K562 (cell line): ENCODE results near the gene ZC3H18. TPM values are rescaled to one million over a fixed set of nuclear protein-coding genes. Genes with fewer than 3 reads are reported as not detected.

ENCODE experiments used
- ATAC-seq: fragments of 200-7000 bp; cut with Tn5 transposase; 3 replicates; pipeline ENCODE4 v1.9.1; 2020; ENCODE audit warnings: moderate library complexity
- BruUV-seq: library from RNA; stranded (reverse); fragments of 400-500 nt; replicated peaks from 2 replicates; lab custom pipeline; 2021; lab: Mats Ljungman, UMichigan
- CTCF ChIA-PET: fragments of 300-600 bp; formaldehyde crosslinking; extraction: SDS; loops from one replicate; lab custom pipeline; 2021; ENCODE audit warnings: low intra/inter-chr PET ratio; lab: Yijun Ruan, JAX
- POLR2A ChIA-PET: fragments of 300-600, 350-650 bp; sonication (Branson Sonifier 250); formaldehyde crosslinking; extraction: SDS; loops from one replicate; lab custom pipeline; 2021; ENCODE audit warnings: antibody characterized with exemption, inconsistent platforms; lab: Yijun Ruan, JAX
- DNase-seq, 4 experiments: peaks; one replicate each; pipeline versions ENCODE4 v3.0.0 to v3.0.0-alpha.2; 2011 to 2018; ENCODE audit warnings: low spot score in 3 of 4, mixed read lengths in 3 of 4; ENCODE audit errors: extremely low read depth in 1 of 4
- FAIRE-seq: peaks from 2 replicates; lab custom pipeline; 2011; peaks lifted over from hg19 to GRCh38; lab: Jason Lieb, UNC
- H2AFZ ChIP-seq: 2 replicates; pipeline ENCODE4 v1.6.0; 2011; ENCODE audit warnings: low read depth, low read length, control low read depth, inconsistent platforms
- H3K27ac ChIP-seq: fragments of 200-600 bp; 3 replicates; pipeline ENCODE4 v1.8.0; 2011; ENCODE audit warnings: low read depth, mild to moderate bottlenecking, control low read depth, inconsistent platforms, low read length, moderate library complexity, mixed read lengths; ENCODE audit errors: extremely low read depth
- H3K27me3 ChIP-seq, 2 experiments: fragments of 300-600 bp in 1 of 2; 2 replicates in 1 of 2; 3 replicates in 1 of 2; pipeline versions ENCODE4 v1.6.0 to v1.8.0; 2011; ENCODE audit warnings: inconsistent platforms in 2 of 2, low read length in 2 of 2, mild to moderate bottlenecking in 1 of 2, mixed read lengths in 1 of 2, moderate library complexity in 1 of 2; ENCODE audit not compliant: control insufficient read depth in 2 of 2, insufficient read depth in 2 of 2
- H3K36me3 ChIP-seq: fragments of 300-600 bp; 3 replicates; pipeline ENCODE4 v1.8.0; 2011; ENCODE audit warnings: mild to moderate bottlenecking, low read length, inconsistent platforms; ENCODE audit not compliant: control insufficient read depth, insufficient read depth
- H3K4me1 ChIP-seq, 2 experiments: fragments of 200-600 bp in 1 of 2; replicated peaks in 1 of 2; 2 replicates in 1 of 2; 3 replicates in 1 of 2; pipeline versions ENCODE4 v1.5.1 to v1.8.0; 2011; ENCODE audit warnings: inconsistent platforms in 2 of 2, low read length in 2 of 2, mild to moderate bottlenecking in 1 of 2, mixed read lengths in 1 of 2, moderate library complexity in 1 of 2; ENCODE audit not compliant: control insufficient read depth in 2 of 2, insufficient read depth in 2 of 2
- H3K4me2 ChIP-seq: 2 replicates; pipeline ENCODE4 v1.6.1; 2011; ENCODE audit warnings: low read length, control low read depth, inconsistent platforms, mixed read lengths; ENCODE audit not compliant: insufficient read depth
- H3K4me3 ChIP-seq: fragments of 200-600 bp; sonication (generic), shearing (Covaris generic); 2 replicates; pipeline ENCODE4 v1.5.1; 2016; ENCODE audit warnings: control low read depth, inconsistent platforms
- H3K79me2 ChIP-seq: fragments of 200-600 bp; 3 replicates; pipeline ENCODE4 v1.8.0; 2011; ENCODE audit warnings: low read length, inconsistent platforms; ENCODE audit not compliant: control insufficient read depth, insufficient read depth
- H3K9ac ChIP-seq, 2 experiments: 2 replicates each; pipeline versions ENCODE4 v1.6.0 to v1.6.1; 2011; ENCODE audit warnings: low read depth in 2 of 2, low read length in 2 of 2, control low read depth in 1 of 2, inconsistent platforms in 1 of 2, mild to moderate bottlenecking in 1 of 2, mixed read lengths in 1 of 2; ENCODE audit not compliant: insufficient read depth in 1 of 2
- H3K9me1 ChIP-seq: one replicate; pipeline ENCODE4 v1.6.0; 2011; ENCODE audit warnings: inconsistent platforms, mild to moderate bottlenecking, low read length, moderate library complexity; ENCODE audit not compliant: control insufficient read depth, insufficient read depth
- H3K9me3 ChIP-seq: replicated peaks from 2 replicates; pipeline ENCODE4 v1.5.1; 2011; ENCODE audit warnings: low read depth, low read length, inconsistent platforms; ENCODE audit not compliant: control insufficient read depth, insufficient read depth
- H4K20me1 ChIP-seq: replicated peaks from 2 replicates; pipeline ENCODE4 v1.6.1; 2011; ENCODE audit warnings: low read length, inconsistent platforms, mixed read lengths; ENCODE audit not compliant: control insufficient read depth, insufficient read depth
- ARID2 ChIP-seq: fragments of 450-650 bp; IDR thresholded peaks from 2 replicates; pipeline ENCODE4 v1.6.1; 2017; ENCODE audit warnings: antibody characterized with exemption, mild to moderate bottlenecking
- CEBPZ ChIP-seq: fragments of 150-350 bp; IDR thresholded peaks from 2 replicates; pipeline ENCODE4 v1.6.1; 2014; ENCODE audit warnings: low read depth, mild to moderate bottlenecking, low read length, borderline replicate concordance
- ZFX ChIP-seq: sonication (generic); formaldehyde crosslinking; IDR thresholded peaks from 2 replicates; pipeline ENCODE4 v1.8.0; 2022; ENCODE audit warnings: mild to moderate bottlenecking, missing genetic modification reagents, moderate library complexity
- ZNF280A ChIP-seq: fragments of 450-650 bp; IDR thresholded peaks from 2 replicates; pipeline ENCODE4 v1.6.1; 2018; ENCODE audit warnings: mild to moderate bottlenecking, low read depth; ENCODE audit not compliant: partially characterized antibody
- WGBS: fragments of 100-300 bp; shearing (Covaris generic); methylation state at CpG from one replicate; pipeline ENCODE4 v1.1.6; 2016; ENCODE audit warnings: low coverage, mixed read lengths; ENCODE audit not compliant: insufficient coverage; ENCODE audit errors: missing lambda C conversion rate; 5-methylcytosine and 5-hydroxymethylcytosine counted together
- in situ Hi-C: fragments of 300-500 bp; cut with MboI; formaldehyde crosslinking; loops from 4 replicates; pipeline ENCODE4 v1.15.0; 2018; ENCODE audit warnings: inconsistent platforms, mixed read lengths
- intact Hi-C: fragments of 100-400 bp; cut with micrococcal nuclease; formaldehyde crosslinking; loops from 2 replicates; pipeline ENCODE4 v1.14.2; 2022
- polyA plus RNA-seq, 8 experiments: library from polyadenylated mRNA; depleted of rRNA in 4 of 8; stranded (reverse) in 5 of 8; unstranded in 3 of 8; fragments of >200 nt; fragmentation: Nextera tagmentation in 2 of 8; fragmentation: Illumina TruSeq in 1 of 8; extraction: Ambion mirVana in 2 of 8; extraction: Trizol in 1 of 8; gene quantifications; 2 replicates each; pipeline versions ENCODE4 v1.2.1 to v1.2.3, GENCODE V29; 2011 to 2014; ENCODE audit warnings: inconsistent platforms in 1 of 8, missing spikeins in 1 of 8
- total RNA-seq, 7 experiments: library from RNA; depleted of rRNA in 6 of 7; stranded (reverse); fragments of >200 nt in 6 of 7; fragmentation: Illumina TruSeq in 2 of 7; extraction: Trizol in 2 of 7; gene quantifications; 2 replicates each; pipeline versions ENCODE4 v1.2.1 to v1.2.3, GENCODE V29; 2011 to 2021; ENCODE audit warnings: low replicate concordance in 1 of 7

ZC3H18 gene
- total and polyA plus RNA-seq, 9 of the 15 experiments (the other 6 are each of a cell fraction or from before 2014, with no cell fraction given): 1.7 to 88.7 (median 26.9) TPM

- CTCF ChIA-PET: no interaction called here
- DNase-seq (no peak), ATAC-seq (no peak), FAIRE-seq (no peak)
- Histone ChIP-seq H3K27ac (no peak overlapping the region), H3K9me3 (no peaks in the 10 kb centered on the region), H3K79me2 (peaks cover 15% of the 10 kb centered on the region), H3K9me1 (no peaks in the 10 kb centered on the region), H4K20me1 (no peaks in the 10 kb centered on the region), H3K4me2 (no peak overlapping the region), H3K4me3 (no peak overlapping the region), H2AFZ (no peak overlapping the region), H3K27me3 (no peaks in the 10 kb centered on the region), H3K36me3 (peaks cover 82% of the 10 kb centered on the region), H3K4me1 (peaks cover 0 to 11% of the 10 kb centered on the region in 2 experiments; a peak in 1 of 5 replicates), H3K9ac (peak overlapping the region in 1 of 2 experiments; percentile 6; a peak in 1 of 4 replicates)
- WGBS: 93% methylated on average over 20 of the region's 21 CpGs
- in situ Hi-C loops (no loop called here), intact Hi-C loops (no loop called here)
- no peak for TF ChIP-seq ZNF280A
- no peak for TF ChIP-seq CEBPZ
- TF ChIP-seq ARID2: no peak
- no peak for TF ChIP-seq ZFX (CRISPR knock-in tag)
- no TSS peak for BruUV-seq
- POLR2A ChIA-PET: interaction anchor here (0.6 kb wide), 1 partner anchor 43 kb away, joined by 3 read pairs; no protein-coding TSS in a partner anchor
Measured at GRCh38 chr16:88597856-88598491, 27.8 kb downstream of the ZC3H18 start.
